Esophagus (tissue), 2 donors: ENCODE measurements around the gene KLK10. TPM values are rescaled to one million over a fixed set of nuclear protein-coding genes. Genes with fewer than 3 reads are reported as not detected.
A peak's percentile ranks its signal among the peaks of the same experiment; 100 is the strongest.
"Not testable (repeated sequence)": the region's sequence is repeated elsewhere in the genome, so short reads cannot be mapped to it uniquely, and the experiment has no call there.

ENCODE experiments used
- H3K27ac ChIP-seq, 2 donors: one replicate each; pipeline ENCODE4 v1.5.1; 2013; ENCODE audit warnings: low read depth in 2 of 2, mild to moderate bottlenecking in 2 of 2, inconsistent platforms in 1 of 2, low read length in 1 of 2, moderate library complexity in 1 of 2
- H3K27me3 ChIP-seq, 2 donors: one replicate each; pipeline ENCODE4 v1.6.1; 2013; ENCODE audit warnings: low read length in 2 of 2, control low read depth in 1 of 2, mild to moderate bottlenecking in 1 of 2; ENCODE audit not compliant: insufficient read depth in 2 of 2, control insufficient read depth in 1 of 2
- H3K36me3 ChIP-seq, 2 donors: one replicate each; pipeline ENCODE4 v1.6.1; 2013; ENCODE audit warnings: low read length in 1 of 2; ENCODE audit not compliant: control insufficient read depth in 2 of 2, insufficient read depth in 2 of 2
- H3K4me1 ChIP-seq, 2 donors: one replicate each; pipeline ENCODE4 v1.6.1; 2013; ENCODE audit warnings: low read length in 1 of 2; ENCODE audit not compliant: control insufficient read depth in 2 of 2, insufficient read depth in 2 of 2
- H3K4me3 ChIP-seq, 2 donors: one replicate each; pipeline ENCODE4 v1.5.1; 2013; ENCODE audit warnings: low read length in 2 of 2, mild to moderate bottlenecking in 2 of 2, low read depth in 1 of 2, moderate library complexity in 1 of 2
- H3K9me3 ChIP-seq, 2 donors: one replicate each; pipeline ENCODE4 v1.6.1; 2013; ENCODE audit warnings: mild to moderate bottlenecking in 2 of 2, low read depth in 1 of 2, low read length in 1 of 2, moderate library complexity in 1 of 2; ENCODE audit not compliant: control insufficient read depth in 2 of 2, insufficient read depth in 1 of 2
- WGBS, 2 donors: extraction: QIAGEN DNeasy Blood & Tissue Kit; methylation state at CpG; one replicate each; pipeline ENCODE4 v1.1.7; 2013; 5-methylcytosine and 5-hydroxymethylcytosine counted together
- polyA plus RNA-seq, 2 donors: library from polyadenylated mRNA; stranded (reverse); fragments of 200-250 nt; gene quantifications; one replicate each; pipeline ENCODE4 v1.2.3, GENCODE V29; 2013
- donor health status: healthy with polysubstance abuse.
- donor health status: Bipolar disorder and iron deficiency.

The KLK10 gene
- polyA plus RNA-seq, 2 donors, result 223 to 304 TPM

GRCh38 chr19:50977626-50978025 is 41.9 kb downstream of the KLK10 start:
- H3K4me3 ChIP-seq, result no peak overlapping the region
- WGBS, 2 donors, result 58 to 67% methylated on average over 4 of the region's 4 CpGs
- no peak overlapping the region for H3K27ac ChIP-seq
- no peaks in the 10 kb centered on the region for H3K27me3 ChIP-seq
- no peaks in the 10 kb centered on the region for H3K36me3 ChIP-seq
- H3K9me3 ChIP-seq, result no peaks in the 10 kb centered on the region
- H3K4me1 ChIP-seq, result peaks cover 2 to 14% of the 10 kb centered on the region in 2 donors

GRCh38 chr19:50975766-50976165 is 43.7 kb downstream of the KLK10 start:
- WGBS, 2 donors, result 17 to 18% methylated on average over 6 to 8 of the region's 8 CpGs
- peaks cover 0 to 14% of the 10 kb centered on the region in 2 donors for H3K4me1 ChIP-seq
- H3K9me3 ChIP-seq, result no peaks in the 10 kb centered on the region
- no peaks in the 10 kb centered on the region for H3K36me3 ChIP-seq
- H3K27ac ChIP-seq, result peak overlapping the region; percentile 66 to 86
- H3K27me3 ChIP-seq, result no peaks in the 10 kb centered on the region
- H3K4me3 ChIP-seq, result no peak overlapping the region

GRCh38 chr19:50974702-50975556 is 44.6 kb downstream of the KLK10 start:
- H3K27ac ChIP-seq, result peak overlapping the region; percentile 30 to 86
- H3K27me3 ChIP-seq, result no peaks in the 10 kb centered on the region
- no peaks in the 10 kb centered on the region for H3K36me3 ChIP-seq
- H3K4me1 ChIP-seq, result peaks cover 0 to 14% of the 10 kb centered on the region in 2 donors
- no peaks in the 10 kb centered on the region for H3K9me3 ChIP-seq
- H3K4me3 ChIP-seq, result no peak overlapping the region
- 53 to 59% methylated on average over 9 of the region's 9 CpGs for WGBS, 2 donors

DNA sequence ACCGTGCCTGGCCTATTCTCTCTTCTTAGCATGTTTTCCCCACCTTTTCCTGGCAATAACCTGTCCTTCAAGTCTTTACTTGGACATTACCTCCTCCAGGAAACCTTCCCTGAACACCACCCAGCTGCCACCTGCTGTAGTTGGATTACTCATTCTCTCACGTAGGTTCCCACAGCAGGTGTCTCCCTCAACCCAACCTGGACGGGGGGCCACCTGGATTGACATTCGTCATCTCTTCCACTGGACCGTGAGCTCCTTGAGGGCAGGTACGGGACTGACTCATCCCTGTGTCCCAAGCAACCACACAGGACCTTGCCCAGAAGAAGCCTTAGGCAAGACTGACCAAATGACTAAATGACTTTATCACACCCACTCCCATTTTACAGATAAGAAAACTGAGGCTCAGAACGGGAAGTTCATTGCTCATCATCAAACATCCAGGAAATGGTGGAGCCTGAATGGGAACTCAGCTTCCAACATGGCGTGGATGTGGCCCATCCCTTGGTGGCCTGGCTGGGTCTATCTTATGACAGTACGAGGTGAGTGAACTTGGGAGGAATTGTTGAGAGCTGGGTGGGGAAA is 46.6 kb downstream of the KLK10 start:
- H3K4me3 ChIP-seq, result no peak overlapping the region
- 53 to 63% methylated on average over 9 of the region's 9 CpGs for WGBS, 2 donors
- H3K4me1 ChIP-seq, result peaks cover 0 to 19% of the 10 kb centered on the region in 2 donors
- H3K9me3 ChIP-seq, result no peaks in the 10 kb centered on the region
- no peaks in the 10 kb centered on the region for H3K36me3 ChIP-seq
- peak overlapping the region; percentile 54 to 79 for H3K27ac ChIP-seq
- no peaks in the 10 kb centered on the region for H3K27me3 ChIP-seq

- Histone ChIP-seq H3K4me1 (peaks cover 0 to 19% of the 10 kb centered on the region in 2 donors), H3K27ac (peak overlapping the region in 1 of 2 donors; percentile 83)
- H3K4me3 ChIP-seq, H3K36me3 ChIP-seq, H3K9me3 ChIP-seq, H3K27me3 ChIP-seq: not testable (repeated sequence)
- 73 to 82% methylated on average over 3 of the region's 3 CpGs for WGBS, 2 donors
These were observed 49.7 kb downstream of the KLK10 start for GRCh38 chr19:50969810-50970209.

- H3K27ac ChIP-seq, result peak within 1 kb of the TSS; percentile 27 to 83
- 45 to 59% methylated on average over 19 of the region's 19 CpGs for WGBS, 2 donors
- H3K4me3 ChIP-seq, result no peak within 1 kb of the TSS
- no peaks in the 10 kb centered on the region for H3K27me3 ChIP-seq
- peaks cover 0 to 19% of the 10 kb centered on the region in 2 donors for H3K4me1 ChIP-seq
- no peaks in the 10 kb centered on the region for H3K9me3 ChIP-seq
- no peaks in the 10 kb centered on the region for H3K36me3 ChIP-seq
These were observed 50.1 kb downstream of the KLK10 start, which contains the start of gene KLK6 for GRCh38 chr19:50969413-50969760. KLK6 (minus strand) TSS chr19:50969591; CDS start chr19:50968104, 1,487 bp downstream.

DNA sequence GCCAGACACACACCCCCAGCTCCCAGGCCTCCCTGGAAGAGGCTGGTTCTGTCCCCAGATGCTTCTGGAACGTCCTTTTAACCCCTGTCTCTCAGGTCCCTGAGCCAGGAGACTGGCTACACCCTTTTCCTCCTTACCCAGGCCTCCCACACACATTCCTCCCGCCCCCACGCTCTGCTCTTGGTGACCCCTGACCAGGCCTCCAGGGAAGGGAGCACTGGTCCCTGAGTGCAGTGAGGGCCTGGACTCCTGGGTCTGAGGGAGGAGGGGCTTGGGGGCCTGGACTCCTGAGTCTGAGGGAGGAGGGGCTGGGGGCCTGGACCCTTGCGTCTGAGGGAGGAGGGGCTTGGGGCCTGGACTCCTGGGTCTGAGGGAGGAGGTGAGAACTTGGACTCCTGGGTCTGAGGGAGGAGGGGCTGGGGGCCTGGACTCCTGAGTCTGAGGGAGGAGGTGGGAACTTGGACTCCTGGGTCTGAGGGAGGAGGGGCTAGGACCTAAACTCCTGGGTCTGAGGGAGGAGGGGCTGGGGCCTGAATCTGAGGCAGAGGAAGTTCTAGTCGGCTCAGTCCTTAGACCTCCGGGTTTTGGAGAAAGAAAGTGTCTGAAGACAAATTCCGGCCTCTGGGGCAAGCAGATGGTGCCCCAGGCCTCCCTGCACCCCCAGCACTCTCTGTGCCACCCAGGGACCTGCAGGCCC is 50.6 kb downstream of the KLK10 start:
- Histone ChIP-seq H3K9me3 (peaks cover 0 to 2% of the 10 kb centered on the region in 2 donors), H3K4me3 (no peak overlapping the region), H3K4me1 (peaks cover 0 to 19% of the 10 kb centered on the region in 2 donors), H3K27ac (peak overlapping the region; percentile 27 to 83), H3K27me3 (no peaks in the 10 kb centered on the region), H3K36me3 (no peaks in the 10 kb centered on the region)
- 42% methylated on average over 7 of the region's 7 CpGs for WGBS, 2 donors

DNA sequence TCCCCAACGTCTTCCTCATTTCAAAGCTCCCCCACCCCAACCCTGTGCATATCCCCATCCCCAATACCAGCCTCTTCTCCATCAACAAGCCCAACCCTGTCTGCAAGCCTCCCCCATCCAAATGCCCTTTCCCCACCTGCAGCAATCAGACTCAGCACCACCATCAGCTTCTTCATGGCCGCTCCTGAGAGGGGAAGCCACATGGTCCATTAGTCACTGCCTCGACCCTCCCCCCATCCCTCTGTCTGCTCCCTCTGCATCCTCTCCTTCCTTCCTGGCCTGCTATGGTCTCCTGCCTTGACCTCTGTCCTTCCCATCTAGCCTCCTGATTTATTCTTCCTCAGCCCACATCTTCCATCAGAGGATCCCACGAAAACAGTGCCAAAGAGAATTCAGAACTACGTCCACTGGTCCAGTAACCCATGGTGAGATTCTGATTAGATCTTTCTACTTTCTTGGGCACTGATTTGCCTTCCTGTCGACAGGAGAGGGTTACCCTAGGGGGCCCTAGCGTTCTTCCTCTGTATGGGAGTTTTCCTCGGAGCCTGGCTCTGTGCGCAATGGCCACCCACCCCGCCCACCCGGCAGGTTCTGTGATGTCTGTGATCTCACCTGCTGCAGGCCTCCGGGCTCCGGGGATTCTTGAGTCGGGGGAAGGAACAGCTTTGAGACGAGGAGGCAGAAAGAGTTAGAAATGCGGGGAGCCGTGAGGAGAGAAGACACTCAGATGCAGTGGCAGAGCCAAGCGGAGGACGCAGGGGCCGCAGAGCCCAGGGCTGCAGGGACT is 51.4 kb downstream of the KLK10 start:
- WGBS, 2 donors, result 53 to 63% methylated on average over 20 of the region's 20 CpGs
- Histone ChIP-seq H3K4me1 (peaks cover 0 to 19% of the 10 kb centered on the region in 2 donors), H3K27me3 (no peaks in the 10 kb centered on the region), H3K9me3 (peaks cover 0 to 4% of the 10 kb centered on the region in 2 donors), H3K4me3 (no peak overlapping the region), H3K27ac (peak overlapping the region in 1 of 2 donors; percentile 24), H3K36me3 (no peaks in the 10 kb centered on the region)

GRCh38 chr19:50964266-50964665 is 55.2 kb downstream of the KLK10 start:
- WGBS, 2 donors, result 78 to 90% methylated on average over 3 of the region's 3 CpGs
- H3K36me3 ChIP-seq, result no peaks in the 10 kb centered on the region
- H3K27me3 ChIP-seq, result no peaks in the 10 kb centered on the region
- H3K27ac ChIP-seq, result no peak overlapping the region
- peaks cover 0 to 7% of the 10 kb centered on the region in 2 donors for H3K9me3 ChIP-seq
- H3K4me1 ChIP-seq, result peaks cover 0 to 15% of the 10 kb centered on the region in 2 donors
- no peak overlapping the region for H3K4me3 ChIP-seq
